H9 (cell line): ENCODE data around the gene PRDM5. TPM values are rescaled to one million over a fixed set of nuclear protein-coding genes. Genes with fewer than 3 reads are reported as not detected.

Source experiments
- DNase-seq: peaks from one replicate; pipeline ENCODE4 v3.0.0-alpha.2; 2017
- H2AFZ ChIP-seq: one replicate; pipeline ENCODE4 v1.6.1; 2013; ENCODE audit warnings: mild to moderate bottlenecking, low read length, control low read depth, moderate library complexity
- H2AK5ac ChIP-seq: 2 replicates; pipeline ENCODE4 v1.6.1; 2013; ENCODE audit warnings: low read length, control low read depth, mixed read lengths; ENCODE audit not compliant: insufficient read length
- H2BK120ac ChIP-seq: one replicate; pipeline ENCODE4 v1.6.1; 2013; ENCODE audit warnings: low read depth, mild to moderate bottlenecking, low read length, control low read depth, inconsistent platforms; ENCODE audit not compliant: poor library complexity, severe bottlenecking
- H2BK12ac ChIP-seq: 2 replicates; pipeline ENCODE4 v1.6.1; 2013; ENCODE audit warnings: low read length, control low read depth, mixed read lengths, low read depth; ENCODE audit not compliant: insufficient read length
- H2BK15ac ChIP-seq: 2 replicates; pipeline ENCODE4 v1.6.1; 2013; ENCODE audit warnings: low read depth, low read length, control low read depth
- H2BK20ac ChIP-seq: one replicate; pipeline ENCODE4 v1.6.1; 2013; ENCODE audit warnings: low read depth, mild to moderate bottlenecking, low read length, control low read depth, inconsistent platforms; ENCODE audit not compliant: poor library complexity, severe bottlenecking
- H2BK5ac ChIP-seq: 2 replicates; pipeline ENCODE4 v1.6.1; 2013; ENCODE audit warnings: low read length, control low read depth, mixed read lengths; ENCODE audit not compliant: insufficient read length
- H3K14ac ChIP-seq: 2 replicates; pipeline ENCODE4 v1.6.1; 2013; ENCODE audit warnings: low read length, control low read depth; ENCODE audit not compliant: insufficient read depth
- H3K18ac ChIP-seq: 2 replicates; pipeline ENCODE4 v1.6.1; 2013; ENCODE audit warnings: low read depth, mild to moderate bottlenecking, mixed read lengths, low read length, control low read depth; ENCODE audit not compliant: insufficient read length
- H3K23ac ChIP-seq: 2 replicates; pipeline ENCODE4 v1.6.1; 2013; ENCODE audit warnings: low read length, control low read depth, mixed read lengths, low read depth; ENCODE audit not compliant: insufficient read length
- H3K23me2 ChIP-seq: 2 replicates; pipeline ENCODE4 v1.6.1; 2013; ENCODE audit warnings: low read depth, mild to moderate bottlenecking, mixed read lengths, low read length, control low read depth; ENCODE audit not compliant: insufficient read length, poor library complexity, severe bottlenecking
- H3K27ac ChIP-seq: 2 replicates; pipeline ENCODE4 v1.5.1; 2013; ENCODE audit warnings: low read length, control low read depth, mixed read lengths, low read depth; ENCODE audit not compliant: insufficient read length
- H3K27me3 ChIP-seq: 2 replicates; pipeline ENCODE4 v1.6.1; 2013; ENCODE audit warnings: low read length, control low read depth, inconsistent platforms; ENCODE audit not compliant: insufficient read depth
- H3K4ac ChIP-seq: 2 replicates; pipeline ENCODE4 v1.6.1; 2013; ENCODE audit warnings: low read depth, mild to moderate bottlenecking, control low read depth, inconsistent platforms, low read length, moderate library complexity
- H3K4me1 ChIP-seq: 2 replicates; pipeline ENCODE4 v1.6.1; 2013; ENCODE audit warnings: low read length, control low read depth, inconsistent platforms; ENCODE audit not compliant: insufficient read depth
- H3K4me2 ChIP-seq: 2 replicates; pipeline ENCODE4 v1.6.1; 2013; ENCODE audit warnings: low read length, control low read depth, mixed read lengths; ENCODE audit not compliant: insufficient read length, insufficient read depth
- H3K56ac ChIP-seq: 2 replicates; pipeline ENCODE4 v1.6.1; 2013; ENCODE audit warnings: low read depth, mild to moderate bottlenecking, mixed read lengths, low read length, control low read depth; ENCODE audit not compliant: insufficient read length
- H3K79me1 ChIP-seq: 2 replicates; pipeline ENCODE4 v1.6.1; 2013; ENCODE audit warnings: low read depth, mild to moderate bottlenecking, moderate library complexity, low read length, control low read depth, inconsistent platforms; ENCODE audit not compliant: insufficient read depth, poor library complexity, severe bottlenecking
- H3K79me2 ChIP-seq: 2 replicates; pipeline ENCODE4 v1.6.1; 2013; ENCODE audit warnings: low read length, control low read depth, inconsistent platforms; ENCODE audit not compliant: insufficient read depth
- H3K9ac ChIP-seq: 2 replicates; pipeline ENCODE4 v1.6.1; 2013; ENCODE audit warnings: low read length, control low read depth, mixed read lengths; ENCODE audit not compliant: insufficient read length; ENCODE audit errors: extremely low read depth
- H3K9me3 ChIP-seq: one replicate; pipeline ENCODE4 v1.6.1; 2013; ENCODE audit warnings: low read depth, low read length, inconsistent platforms; ENCODE audit not compliant: control insufficient read depth
- H3T11ph ChIP-seq: one replicate; pipeline ENCODE4 v1.6.1; 2013; ENCODE audit warnings: mild to moderate bottlenecking, low read length, control low read depth, inconsistent platforms
- H4K20me1 ChIP-seq: one replicate; pipeline ENCODE4 v1.6.1; 2013; ENCODE audit not compliant: control insufficient read depth, insufficient read length, insufficient read depth
- H4K5ac ChIP-seq: 2 replicates; pipeline ENCODE4 v1.6.1; 2013; ENCODE audit warnings: low read depth, mild to moderate bottlenecking, mixed read lengths, low read length, control low read depth; ENCODE audit not compliant: insufficient read length
- H4K8ac ChIP-seq: replicated peaks from 2 replicates; pipeline ENCODE4 v1.6.1; 2013; ENCODE audit warnings: low read length, control low read depth, mixed read lengths, low read depth; ENCODE audit not compliant: insufficient read length
- H4K91ac ChIP-seq: 2 replicates; pipeline ENCODE4 v1.6.1; 2013; ENCODE audit warnings: low read depth, mild to moderate bottlenecking, moderate library complexity, mixed read lengths, low read length, control low read depth; ENCODE audit not compliant: insufficient read length
- H3K27ac Mint-ChIP-seq, 3 experiments: 2 replicates in 2 of 3; 3 replicates in 1 of 3; pipeline ENCODE4 v1.8.0; 2020 to 2021; ENCODE audit warnings: mixed read lengths in 3 of 3, mild to moderate bottlenecking in 1 of 3, moderate library complexity in 1 of 3
- H3K27me3 Mint-ChIP-seq: 2 replicates; pipeline ENCODE4 v1.8.0; 2021; ENCODE audit warnings: low read depth, mild to moderate bottlenecking, moderate library complexity, mixed read lengths
- H3K36me3 Mint-ChIP-seq, 3 experiments: 2 replicates in 2 of 3; 3 replicates in 1 of 3; pipeline ENCODE4 v1.8.0; 2020 to 2021; ENCODE audit warnings: low read depth in 3 of 3, mixed read lengths in 3 of 3; ENCODE audit not compliant: insufficient read depth in 1 of 3
- H3K4me1 Mint-ChIP-seq, 2 experiments: 2 replicates each; pipeline ENCODE4 v1.8.0; 2020; ENCODE audit warnings: mixed read lengths in 2 of 2
- H3K4me3 Mint-ChIP-seq, 2 experiments: 2 replicates in 1 of 2; 3 replicates in 1 of 2; pipeline ENCODE4 v1.8.0; 2020 to 2021; ENCODE audit warnings: mild to moderate bottlenecking in 2 of 2, mixed read lengths in 2 of 2, moderate library complexity in 1 of 2
- H3K9me3 Mint-ChIP-seq, 2 experiments: 2 replicates in 1 of 2; 3 replicates in 1 of 2; pipeline ENCODE4 v1.8.0; 2020; ENCODE audit warnings: mild to moderate bottlenecking in 2 of 2, mixed read lengths in 2 of 2, moderate library complexity in 1 of 2
- WGBS: extraction: QIAGEN DNeasy Blood & Tissue Kit; methylation state at CpG from one replicate; pipeline ENCODE4 v1.1.7; 2013; ENCODE audit warnings: missing lambda C conversion rate, low lambda C conversion rate, mixed read lengths; ENCODE audit not compliant: insufficient read length; ENCODE audit errors: extremely low coverage; 5-methylcytosine and 5-hydroxymethylcytosine counted together
- total RNA-seq: library from RNA; stranded (reverse); gene quantifications from 2 replicates; pipeline ENCODE4 v1.2.1, GENCODE V29; 2021
- TF ChIP-seq, protein P1 (sequence below): fragments of 200-600 bp; sonication (generic); conservative IDR thresholded peaks from 3 replicates; pipeline ENCODE4 v1.8.0; 2021; ENCODE audit warnings: antibody characterized with exemption, mild to moderate bottlenecking

The PRDM5 gene
- total RNA-seq, 1 experiment from 2014 or later, result 21.7 TPM

DNA sequence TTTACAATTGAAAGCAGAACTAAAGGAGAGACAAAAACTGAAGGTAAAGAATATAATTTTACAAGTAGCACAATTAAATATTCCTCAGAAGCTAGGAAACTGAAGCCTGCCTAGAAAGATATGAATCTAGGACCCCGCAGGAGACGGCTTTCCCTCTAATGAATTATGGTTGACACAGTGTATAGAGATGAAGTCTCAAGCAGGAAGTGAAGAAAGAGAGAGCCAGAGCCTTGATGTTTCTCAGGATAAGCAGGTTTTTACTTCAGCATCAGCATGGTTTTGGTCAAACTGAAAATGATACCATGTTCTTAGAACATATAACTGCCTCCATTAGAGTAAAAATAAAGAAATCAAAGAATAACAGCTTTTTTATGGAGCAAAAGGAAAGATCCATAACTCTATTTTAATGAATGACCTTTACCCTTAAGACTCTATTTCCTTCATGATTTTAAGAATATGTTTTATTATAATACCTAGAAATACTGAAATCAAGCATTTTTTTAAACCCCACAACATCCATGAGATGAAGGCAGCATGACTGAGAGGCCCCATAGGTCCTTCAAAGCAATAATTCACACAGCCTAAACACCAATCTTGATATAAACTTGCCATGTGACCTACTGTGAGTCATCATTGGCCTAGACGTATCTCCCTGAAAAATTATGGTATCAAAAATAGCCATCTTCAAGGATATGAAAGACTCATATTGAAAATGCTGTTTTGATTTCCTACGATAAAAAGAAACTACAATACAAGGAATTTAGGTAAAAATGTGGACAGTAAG lies 193.4 kb downstream of the PRDM5 start:
- H3K4me3 Mint-ChIP-seq, result no peak overlapping the region
- no peak for DNase-seq

More for the DNA sequence above, 193.4 kb downstream of the PRDM5 start:
- Histone ChIP-seq H3T11ph (no peak overlapping the region), H2BK120ac (no peak overlapping the region), H3K79me1 (no peaks in the 10 kb centered on the region), H3K4me2 (no peak overlapping the region), H3K23ac (no peak overlapping the region), H4K91ac (no peak overlapping the region), H2BK5ac (no peak overlapping the region), H3K56ac (no peak overlapping the region), H3K27ac (no peak overlapping the region), H3K27me3 (no peaks in the 10 kb centered on the region), H3K23me2 (no peaks in the 10 kb centered on the region), H2AK5ac (no peak overlapping the region), H3K9ac (no peak overlapping the region), H3K4ac (no peak overlapping the region), H2BK15ac (no peak overlapping the region), H2BK20ac (no peak overlapping the region), H4K5ac (no peak overlapping the region), H4K20me1 (no peaks in the 10 kb centered on the region), H4K8ac (no peak overlapping the region), H3K14ac (no peak overlapping the region), H2AFZ (no peak overlapping the region), H3K9me3 (no peaks in the 10 kb centered on the region), H3K18ac (no peak overlapping the region), H2BK12ac (no peak overlapping the region), H3K4me1 (no peaks in the 10 kb centered on the region), H3K79me2 (no peaks in the 10 kb centered on the region)
- no peaks in the 10 kb centered on the region for H3K27me3 Mint-ChIP-seq
- peaks cover 0 to 2% (median 0%) of the 10 kb centered on the region in 3 experiments; a peak in 1 of 7 replicates for H3K36me3 Mint-ChIP-seq
- WGBS, result no CpG with 5 or more reads among the region's 4 CpGs
- TF ChIP-seq, protein P1, sequence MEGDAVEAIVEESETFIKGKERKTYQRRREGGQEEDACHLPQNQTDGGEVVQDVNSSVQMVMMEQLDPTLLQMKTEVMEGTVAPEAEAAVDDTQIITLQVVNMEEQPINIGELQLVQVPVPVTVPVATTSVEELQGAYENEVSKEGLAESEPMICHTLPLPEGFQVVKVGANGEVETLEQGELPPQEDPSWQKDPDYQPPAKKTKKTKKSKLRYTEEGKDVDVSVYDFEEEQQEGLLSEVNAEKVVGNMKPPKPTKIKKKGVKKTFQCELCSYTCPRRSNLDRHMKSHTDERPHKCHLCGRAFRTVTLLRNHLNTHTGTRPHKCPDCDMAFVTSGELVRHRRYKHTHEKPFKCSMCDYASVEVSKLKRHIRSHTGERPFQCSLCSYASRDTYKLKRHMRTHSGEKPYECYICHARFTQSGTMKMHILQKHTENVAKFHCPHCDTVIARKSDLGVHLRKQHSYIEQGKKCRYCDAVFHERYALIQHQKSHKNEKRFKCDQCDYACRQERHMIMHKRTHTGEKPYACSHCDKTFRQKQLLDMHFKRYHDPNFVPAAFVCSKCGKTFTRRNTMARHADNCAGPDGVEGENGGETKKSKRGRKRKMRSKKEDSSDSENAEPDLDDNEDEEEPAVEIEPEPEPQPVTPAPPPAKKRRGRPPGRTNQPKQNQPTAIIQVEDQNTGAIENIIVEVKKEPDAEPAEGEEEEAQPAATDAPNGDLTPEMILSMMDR, result no peak
- H3K27ac Mint-ChIP-seq, result no peak overlapping the region
- no peaks in the 10 kb centered on the region; a peak in 1 of 5 replicates for H3K9me3 Mint-ChIP-seq
- H3K4me1 Mint-ChIP-seq, result peaks cover 11 to 13% of the 10 kb centered on the region in 2 experiments
